Measurements from ENCODE around the gene C1orf232. TPM values are rescaled to one million over a fixed set of nuclear protein-coding genes. Genes with fewer than 3 reads are reported as not detected.

The C1orf232 gene
- total RNA-seq, 1 experiment from 2014 or later: not detected

- TSS peak; percentile 96 for BruUV-seq (replicated peaks)
- peak overlapping the region; percentile 84 for H3K27ac Mint-ChIP-seq (ENCODE audit: low read depth, unreplicated experiment)
- intact Hi-C loops (cut with micrococcal nuclease): no loop called here
- H3K36me3 Mint-ChIP-seq (ENCODE audit: insufficient read depth, unreplicated experiment): no peaks in the 10 kb centered on the region
- no peak overlapping the region for H3K4me3 Mint-ChIP-seq (ENCODE audit: unreplicated experiment)
- peaks cover 22% of the 10 kb centered on the region for H3K4me1 Mint-ChIP-seq (ENCODE audit: insufficient read depth, unreplicated experiment)
- H3K9me3 Mint-ChIP-seq (ENCODE audit: unreplicated experiment): no peaks in the 10 kb centered on the region
- TF ChIP-seq, protein P1, sequence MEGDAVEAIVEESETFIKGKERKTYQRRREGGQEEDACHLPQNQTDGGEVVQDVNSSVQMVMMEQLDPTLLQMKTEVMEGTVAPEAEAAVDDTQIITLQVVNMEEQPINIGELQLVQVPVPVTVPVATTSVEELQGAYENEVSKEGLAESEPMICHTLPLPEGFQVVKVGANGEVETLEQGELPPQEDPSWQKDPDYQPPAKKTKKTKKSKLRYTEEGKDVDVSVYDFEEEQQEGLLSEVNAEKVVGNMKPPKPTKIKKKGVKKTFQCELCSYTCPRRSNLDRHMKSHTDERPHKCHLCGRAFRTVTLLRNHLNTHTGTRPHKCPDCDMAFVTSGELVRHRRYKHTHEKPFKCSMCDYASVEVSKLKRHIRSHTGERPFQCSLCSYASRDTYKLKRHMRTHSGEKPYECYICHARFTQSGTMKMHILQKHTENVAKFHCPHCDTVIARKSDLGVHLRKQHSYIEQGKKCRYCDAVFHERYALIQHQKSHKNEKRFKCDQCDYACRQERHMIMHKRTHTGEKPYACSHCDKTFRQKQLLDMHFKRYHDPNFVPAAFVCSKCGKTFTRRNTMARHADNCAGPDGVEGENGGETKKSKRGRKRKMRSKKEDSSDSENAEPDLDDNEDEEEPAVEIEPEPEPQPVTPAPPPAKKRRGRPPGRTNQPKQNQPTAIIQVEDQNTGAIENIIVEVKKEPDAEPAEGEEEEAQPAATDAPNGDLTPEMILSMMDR (IDR thresholded peaks at IDR 0.05; ENCODE audit: unreplicated experiment): no peak
- POLR2A ChIA-PET: interaction anchor here (0.8 to 9.0 kb wide), 9 partner anchors 8 to 112 kb away, joined by 3 to 190 read pairs (median 5); partner anchors contain the start of genes CEP85, PDIK1L and ZNF593
- no peak for DNase-seq (ENCODE audit: unreplicated experiment)
- CTCF ChIA-PET: interaction anchor here (0.6 to 3.6 kb wide), 4 partner anchors 18 to 154 kb away, joined by 3 to 27 read pairs (median 4); partner anchors contain the start of gene SH3BGRL3
- H3K27me3 Mint-ChIP-seq (ENCODE audit: insufficient read depth, unreplicated experiment): no peaks in the 10 kb centered on the region
Observed at GRCh38 chr1:26125946-26126320, 42.8 kb downstream of the C1orf232 start.

DNA sequence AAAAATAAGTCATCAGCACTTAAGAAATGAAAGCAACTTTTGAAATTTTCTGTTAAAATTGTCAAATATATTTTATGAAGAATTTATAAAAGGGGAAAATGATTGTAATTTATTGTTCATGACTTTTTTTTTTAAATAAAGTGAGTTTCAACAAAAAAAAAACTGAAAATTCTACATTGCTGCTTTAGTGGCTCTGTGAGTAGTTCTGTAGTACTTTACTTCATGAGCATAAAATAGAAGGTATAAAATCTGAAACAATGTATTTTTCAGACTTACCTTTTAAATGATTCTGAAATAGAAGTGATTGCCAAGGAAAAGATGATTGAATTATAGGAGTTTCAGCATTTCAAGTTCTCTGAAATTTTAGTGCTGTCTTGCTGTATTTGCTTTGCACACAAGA is 43.4 kb downstream of the C1orf232 start:
- peaks cover 22% of the 10 kb centered on the region for H3K4me1 Mint-ChIP-seq (ENCODE audit: insufficient read depth, unreplicated experiment)
- H3K9me3 Mint-ChIP-seq (ENCODE audit: unreplicated experiment): no peaks in the 10 kb centered on the region
- intact Hi-C loops (cut with micrococcal nuclease): no loop called here

DNA sequence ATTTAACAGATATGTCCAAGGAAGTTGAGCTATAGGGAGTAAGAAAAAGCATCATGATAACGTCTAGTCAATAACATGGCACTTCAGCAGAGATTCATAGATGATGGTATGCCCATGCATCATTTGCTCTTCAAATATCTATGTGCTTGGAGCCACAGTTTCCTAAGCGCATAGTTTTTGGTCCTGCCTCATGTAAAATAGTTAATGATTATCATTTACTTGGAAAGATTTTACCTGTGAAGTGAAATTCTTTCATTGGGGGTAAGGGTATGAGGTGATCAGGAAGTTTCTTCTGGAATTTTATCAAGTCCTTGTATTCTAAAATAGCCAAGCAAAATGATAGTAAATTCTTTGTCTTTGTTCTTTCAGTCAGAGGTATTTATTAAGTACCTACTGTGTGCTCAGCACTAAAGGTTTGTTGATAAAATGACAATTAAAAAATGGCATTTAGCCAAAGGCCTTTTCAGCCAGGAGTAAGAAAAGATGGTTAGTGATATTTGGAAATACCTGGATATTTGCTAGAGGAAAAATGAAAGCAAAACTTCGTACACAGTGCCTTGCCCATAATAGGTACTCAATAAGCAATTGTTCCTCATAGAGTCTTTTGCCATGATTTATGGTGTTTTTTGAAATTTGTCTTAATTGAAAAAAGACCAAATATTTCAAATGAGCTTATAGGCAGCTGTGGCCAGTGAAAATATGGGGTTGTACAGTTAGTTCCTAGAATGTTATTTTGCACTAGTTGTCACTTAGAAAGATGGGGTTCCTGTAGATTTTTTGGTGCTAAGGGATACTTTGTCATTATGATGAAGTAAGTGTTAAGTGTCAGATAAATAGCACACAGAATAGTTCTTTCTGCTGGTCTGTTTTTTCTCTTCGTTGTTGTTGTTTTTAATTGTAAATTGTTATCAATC is 44.1 kb downstream of the C1orf232 start:
- peak overlapping the region; percentile 77 for H3K27ac Mint-ChIP-seq (ENCODE audit: low read depth, unreplicated experiment)
- BruUV-seq (replicated peaks): no TSS peak
- H3K9me3 Mint-ChIP-seq (ENCODE audit: unreplicated experiment): no peaks in the 10 kb centered on the region
- ChIA-PET POLR2A (interaction anchor here (0.8 to 9.0 kb wide), 8 partner anchors 13 to 253 kb away, joined by 3 to 190 read pairs (median 4); partner anchors contain the start of genes CEP85, CNKSR1, PDIK1L and ZNF593), CTCF (interaction anchor here (0.6 to 5.3 kb wide), 6 partner anchors 17 to 229 kb away, joined by 3 to 39 read pairs (median 3); partner anchors contain the start of gene C1orf232)
- peaks cover 22% of the 10 kb centered on the region for H3K4me1 Mint-ChIP-seq (ENCODE audit: insufficient read depth, unreplicated experiment)
- TF ChIP-seq, protein P1 (IDR thresholded peaks at IDR 0.05; ENCODE audit: unreplicated experiment): no peak
- intact Hi-C loops (cut with micrococcal nuclease): no loop called here
- peak overlapping the region; percentile 31 for H3K4me3 Mint-ChIP-seq (ENCODE audit: unreplicated experiment)
- H3K27me3 Mint-ChIP-seq (ENCODE audit: insufficient read depth, unreplicated experiment): no peaks in the 10 kb centered on the region
- no peaks in the 10 kb centered on the region for H3K36me3 Mint-ChIP-seq (ENCODE audit: insufficient read depth, unreplicated experiment)
- no peak for DNase-seq (ENCODE audit: unreplicated experiment)

More for the DNA sequence above, 43.4 kb downstream of the C1orf232 start:
- H3K36me3 Mint-ChIP-seq (ENCODE audit: insufficient read depth, unreplicated experiment): no peaks in the 10 kb centered on the region
- DNase-seq (ENCODE audit: unreplicated experiment): no peak
- TF ChIP-seq, protein P1 (IDR thresholded peaks at IDR 0.05; ENCODE audit: unreplicated experiment): no peak
- H3K27ac Mint-ChIP-seq (ENCODE audit: low read depth, unreplicated experiment): peak overlapping the region; percentile 77
- H3K4me3 Mint-ChIP-seq (ENCODE audit: unreplicated experiment): no peak overlapping the region
- CTCF ChIA-PET: interaction anchor here (0.6 to 5.3 kb wide), 3 partner anchors 17 to 42 kb away, joined by 3 to 39 read pairs (median 3); no protein-coding TSS in a partner anchor
- BruUV-seq (replicated peaks): no TSS peak
- H3K27me3 Mint-ChIP-seq (ENCODE audit: insufficient read depth, unreplicated experiment): no peaks in the 10 kb centered on the region
- POLR2A ChIA-PET: interaction anchor here (0.8 to 9.0 kb wide), 8 partner anchors 7 to 113 kb away, joined by 3 to 190 read pairs (median 4); partner anchors contain the start of genes CEP85, PDIK1L and ZNF593
